ENCODE measurements around the gene COL5A1.
A peak's percentile ranks its signal among the peaks of the same experiment; 100 is the strongest.

The COL5A1 gene

GRCh38 chr9:134814598-134815215 is 173.1 kb downstream of the COL5A1 start:
- H3K23ac ChIP-seq (ENCODE audit: low read length in 2 of 2): no peak overlapping the region
- no peak overlapping the region for H4K91ac ChIP-seq (ENCODE audit: low read length)
- H3K79me1 ChIP-seq (replicated peaks; ENCODE audit: low read length, poor library complexity, severe bottlenecking): peaks cover 3% of the 10 kb centered on the region
- H3K27me3 ChIP-seq (ENCODE audit: control insufficient read depth in 1 of 2, insufficient read depth in 1 of 2, low read length in 2 of 2): no peaks in the 10 kb centered on the region
- no peaks in the 10 kb centered on the region for H3K9me3 ChIP-seq (ENCODE audit: control insufficient read depth, low read length)
- WGBS: 95% methylated on average over 14 of the region's 16 CpGs
- no peak overlapping the region for H2BK5ac ChIP-seq (ENCODE audit: low read depth, low read length, poor library complexity, severe bottlenecking)
- H3K27ac ChIP-seq (ENCODE audit: low read length, poor library complexity, severe bottlenecking): no peak overlapping the region
- H3K4me1 ChIP-seq (ENCODE audit: control insufficient read depth, insufficient read depth, low read depth, low read length): peaks cover 23% of the 10 kb centered on the region
- no peak overlapping the region for H2BK12ac ChIP-seq (ENCODE audit: low read length in 2 of 2)
- H2AFZ ChIP-seq (ENCODE audit: low read depth, low read length): no peak overlapping the region
- H3K14ac ChIP-seq (ENCODE audit: low read length in 2 of 2): no peak overlapping the region
- no peak overlapping the region for H2BK120ac ChIP-seq (ENCODE audit: low read depth, low read length)
- H3K4ac ChIP-seq (ENCODE audit: low read depth in 1 of 2, low read length in 2 of 2): no peak overlapping the region
- no peak overlapping the region for H3K4me2 ChIP-seq (ENCODE audit: low read length, poor library complexity, severe bottlenecking)
- H4K8ac ChIP-seq (ENCODE audit: low read length): peak overlapping the region; percentile 61
- H3K4me3 ChIP-seq (ENCODE audit: insufficient read depth in 1 of 2, low read depth in 1 of 2, low read length in 2 of 2): no peak overlapping the region
- H2AK5ac ChIP-seq (ENCODE audit: low read length, severe bottlenecking): no peak overlapping the region
- no peak overlapping the region for H3K9ac ChIP-seq (ENCODE audit: low read length)
- H3K36me3 ChIP-seq (ENCODE audit: control insufficient read depth in 1 of 2, insufficient read depth in 2 of 2, low read depth in 1 of 2, low read length in 2 of 2): peaks cover 88 to 95% of the 10 kb centered on the region in 2 experiments
- no peak overlapping the region for H3K18ac ChIP-seq (ENCODE audit: low read depth in 1 of 2, low read length in 2 of 2)
- H2BK15ac ChIP-seq (ENCODE audit: low read depth, poor library complexity, severe bottlenecking): no peak overlapping the region
- DNase-seq: no peak

GRCh38 chr9:134815435-134816214 is 174.0 kb downstream of the COL5A1 start:
- Histone ChIP-seq H3K18ac (ENCODE audit: low read depth in 1 of 2, low read length in 2 of 2) (no peak overlapping the region), H2BK120ac (ENCODE audit: low read depth, low read length) (no peak overlapping the region), H2BK5ac (ENCODE audit: low read depth, low read length, poor library complexity, severe bottlenecking) (no peak overlapping the region), H2AFZ (ENCODE audit: low read depth, low read length) (no peak overlapping the region), H4K8ac (ENCODE audit: low read length) (no peak overlapping the region), H3K14ac (ENCODE audit: low read length in 2 of 2) (no peak overlapping the region), H3K9ac (ENCODE audit: low read length) (no peak overlapping the region), H3K23ac (ENCODE audit: low read length in 2 of 2) (no peak overlapping the region), H3K27ac (ENCODE audit: low read length, poor library complexity, severe bottlenecking) (no peak overlapping the region), H3K27me3 (ENCODE audit: control insufficient read depth in 1 of 2, insufficient read depth in 1 of 2, low read length in 2 of 2) (no peaks in the 10 kb centered on the region), H3K4me1 (ENCODE audit: control insufficient read depth, insufficient read depth, low read depth, low read length) (peaks cover 23% of the 10 kb centered on the region), H4K91ac (ENCODE audit: low read length) (no peak overlapping the region), H3K4ac (ENCODE audit: low read depth in 1 of 2, low read length in 2 of 2) (no peak overlapping the region), H3K9me3 (ENCODE audit: control insufficient read depth, low read length) (no peaks in the 10 kb centered on the region), H2BK12ac (ENCODE audit: low read length in 2 of 2) (no peak overlapping the region), H2BK15ac (ENCODE audit: low read depth, poor library complexity, severe bottlenecking) (no peak overlapping the region), H3K4me3 (ENCODE audit: insufficient read depth in 1 of 2, low read depth in 1 of 2, low read length in 2 of 2) (no peak overlapping the region), H3K36me3 (ENCODE audit: control insufficient read depth in 1 of 2, insufficient read depth in 2 of 2, low read depth in 1 of 2, low read length in 2 of 2) (peaks cover 91 to 95% of the 10 kb centered on the region in 2 experiments), H3K79me1 (replicated peaks; ENCODE audit: low read length, poor library complexity, severe bottlenecking) (peaks cover 3% of the 10 kb centered on the region), H3K4me2 (ENCODE audit: low read length, poor library complexity, severe bottlenecking) (no peak overlapping the region), H2AK5ac (ENCODE audit: low read length, severe bottlenecking) (no peak overlapping the region)
- 96% methylated on average over 15 of the region's 16 CpGs for WGBS
- DNase-seq: no peak

- no peak overlapping the region for H2AK5ac ChIP-seq (ENCODE audit: low read length, severe bottlenecking)
- H3K4me3 ChIP-seq (ENCODE audit: insufficient read depth in 1 of 2, low read depth in 1 of 2, low read length in 2 of 2): no peak overlapping the region
- no peak overlapping the region for H3K4ac ChIP-seq (ENCODE audit: low read depth in 1 of 2, low read length in 2 of 2)
- no peak overlapping the region for H2BK5ac ChIP-seq (ENCODE audit: low read depth, low read length, poor library complexity, severe bottlenecking)
- H3K14ac ChIP-seq (ENCODE audit: low read length in 2 of 2): no peak overlapping the region
- H2BK12ac ChIP-seq (ENCODE audit: low read length in 2 of 2): no peak overlapping the region
- H4K8ac ChIP-seq (ENCODE audit: low read length): no peak overlapping the region
- H3K79me1 ChIP-seq (replicated peaks; ENCODE audit: low read length, poor library complexity, severe bottlenecking): peaks cover 3% of the 10 kb centered on the region
- no peak overlapping the region for H3K4me2 ChIP-seq (ENCODE audit: low read length, poor library complexity, severe bottlenecking)
- H2BK15ac ChIP-seq (ENCODE audit: low read depth, poor library complexity, severe bottlenecking): no peak overlapping the region
- peak overlapping the region in 1 of 2 experiments; percentile 32 for H3K18ac ChIP-seq (ENCODE audit: low read depth in 1 of 2, low read length in 2 of 2)
- H4K91ac ChIP-seq (ENCODE audit: low read length): no peak overlapping the region
- H3K36me3 ChIP-seq (ENCODE audit: control insufficient read depth in 1 of 2, insufficient read depth in 2 of 2, low read depth in 1 of 2, low read length in 2 of 2): peaks cover 91 to 96% of the 10 kb centered on the region in 2 experiments
- no peaks in the 10 kb centered on the region for H3K27me3 ChIP-seq (ENCODE audit: control insufficient read depth in 1 of 2, insufficient read depth in 1 of 2, low read length in 2 of 2)
- DNase-seq: no peak
- H3K27ac ChIP-seq (ENCODE audit: low read length, poor library complexity, severe bottlenecking): no peak overlapping the region
- no peaks in the 10 kb centered on the region for H3K9me3 ChIP-seq (ENCODE audit: control insufficient read depth, low read length)
- no peak overlapping the region for H2BK120ac ChIP-seq (ENCODE audit: low read depth, low read length)
- 92% methylated on average over 16 of the region's 16 CpGs for WGBS
- peaks cover 16% of the 10 kb centered on the region for H3K4me1 ChIP-seq (ENCODE audit: control insufficient read depth, insufficient read depth, low read depth, low read length)
- H3K9ac ChIP-seq (ENCODE audit: low read length): no peak overlapping the region
- H3K23ac ChIP-seq (ENCODE audit: low read length in 2 of 2): no peak overlapping the region
- no peak overlapping the region for H2AFZ ChIP-seq (ENCODE audit: low read depth, low read length)
Measured at GRCh38 chr9:134816264-134816663, 174.7 kb downstream of the COL5A1 start.

- Histone ChIP-seq H3K23ac (ENCODE audit: low read length in 2 of 2) (no peak overlapping the region), H3K4ac (ENCODE audit: low read depth in 1 of 2, low read length in 2 of 2) (no peak overlapping the region), H3K18ac (ENCODE audit: low read depth in 1 of 2, low read length in 2 of 2) (no peak overlapping the region), H2BK5ac (ENCODE audit: low read depth, low read length, poor library complexity, severe bottlenecking) (no peak overlapping the region), H4K91ac (ENCODE audit: low read length) (no peak overlapping the region), H2AK5ac (ENCODE audit: low read length, severe bottlenecking) (no peak overlapping the region), H2AFZ (ENCODE audit: low read depth, low read length) (no peak overlapping the region), H3K4me2 (ENCODE audit: low read length, poor library complexity, severe bottlenecking) (no peak overlapping the region), H3K14ac (ENCODE audit: low read length in 2 of 2) (no peak overlapping the region), H3K27me3 (ENCODE audit: control insufficient read depth in 1 of 2, insufficient read depth in 1 of 2, low read length in 2 of 2) (no peaks in the 10 kb centered on the region), H3K9ac (ENCODE audit: low read length) (no peak overlapping the region), H3K4me1 (ENCODE audit: control insufficient read depth, insufficient read depth, low read depth, low read length) (peaks cover 8% of the 10 kb centered on the region), H2BK15ac (ENCODE audit: low read depth, poor library complexity, severe bottlenecking) (no peak overlapping the region), H2BK120ac (ENCODE audit: low read depth, low read length) (no peak overlapping the region), H3K9me3 (ENCODE audit: control insufficient read depth, low read length) (no peaks in the 10 kb centered on the region), H3K79me1 (replicated peaks; ENCODE audit: low read length, poor library complexity, severe bottlenecking) (peaks cover 3% of the 10 kb centered on the region), H3K4me3 (ENCODE audit: insufficient read depth in 1 of 2, low read depth in 1 of 2, low read length in 2 of 2) (no peak overlapping the region), H3K36me3 (ENCODE audit: control insufficient read depth in 1 of 2, insufficient read depth in 2 of 2, low read depth in 1 of 2, low read length in 2 of 2) (peaks cover 87 to 99% of the 10 kb centered on the region in 2 experiments), H4K8ac (ENCODE audit: low read length) (no peak overlapping the region), H2BK12ac (ENCODE audit: low read length in 2 of 2) (no peak overlapping the region), H3K27ac (ENCODE audit: low read length, poor library complexity, severe bottlenecking) (no peak overlapping the region)
- WGBS: 97% methylated on average over 29 of the region's 29 CpGs
- DNase-seq: no peak
Measured at GRCh38 chr9:134818000-134818568, 176.5 kb downstream of the COL5A1 start.

Data from mesenchymal stem cell (in vitro differentiated cells and primary cell).